GM20000 (cell line): Measurements from ENCODE around the gene IL2.

Experiments used
- DNase-seq: peaks from one replicate; pipeline ENCODE4 v3.0.0; 2012; ENCODE audit warnings: low spot score
- CTCF ChIP-seq: IDR thresholded peaks from 2 replicates; pipeline ENCODE4 v1.5.1; 2012; ENCODE audit warnings: mild to moderate bottlenecking, control low read depth; ENCODE audit errors: extremely low read depth, missing control alignments

Gene IL2

DNA sequence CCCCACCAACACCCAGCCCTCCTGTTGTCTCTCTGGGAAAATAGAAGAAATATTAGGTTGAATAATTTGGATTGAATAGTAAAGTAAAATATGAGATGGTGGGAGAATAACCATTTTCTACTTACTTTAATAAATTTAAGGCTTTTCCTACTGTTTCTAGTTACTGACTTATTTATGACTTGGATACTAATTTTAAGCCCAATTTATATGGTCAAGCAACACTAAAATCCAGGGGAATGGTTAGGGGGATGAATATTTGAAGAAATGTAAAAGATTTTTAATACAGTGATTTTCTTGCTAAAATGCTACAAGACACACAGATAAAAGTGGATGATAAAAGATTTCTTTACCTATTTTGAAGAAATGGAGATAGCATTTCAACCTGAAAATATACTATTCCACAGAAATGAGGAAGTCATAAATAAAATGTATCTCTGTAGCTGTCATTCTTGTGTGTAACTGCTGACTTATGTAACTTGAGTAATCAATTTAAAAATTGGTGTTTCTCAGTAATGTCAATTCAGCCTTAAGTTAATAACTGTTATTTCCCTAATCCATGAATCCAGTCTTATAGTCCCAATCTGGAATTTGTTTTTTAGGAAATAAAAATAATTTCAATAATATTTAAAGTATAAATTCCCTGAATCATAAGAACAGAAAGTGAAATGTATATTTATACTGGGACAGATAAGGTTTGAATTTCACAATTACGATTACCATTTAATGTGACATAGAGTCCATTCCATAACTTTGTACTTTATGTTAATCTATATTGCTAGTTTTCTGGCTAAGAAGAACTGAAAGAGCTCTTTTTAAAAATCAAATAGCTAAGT, 24.3 kb upstream of the IL2 start:
- TF ChIP-seq CTCF, result no peak

GRCh38 chr4:122479935-122480416, 23.5 kb upstream of the IL2 start:
- TF ChIP-seq CTCF, result no peak
- no peak for DNase-seq

More for the DNA sequence above, 24.3 kb upstream of the IL2 start:
- DNase-seq, result no peak

DNA sequence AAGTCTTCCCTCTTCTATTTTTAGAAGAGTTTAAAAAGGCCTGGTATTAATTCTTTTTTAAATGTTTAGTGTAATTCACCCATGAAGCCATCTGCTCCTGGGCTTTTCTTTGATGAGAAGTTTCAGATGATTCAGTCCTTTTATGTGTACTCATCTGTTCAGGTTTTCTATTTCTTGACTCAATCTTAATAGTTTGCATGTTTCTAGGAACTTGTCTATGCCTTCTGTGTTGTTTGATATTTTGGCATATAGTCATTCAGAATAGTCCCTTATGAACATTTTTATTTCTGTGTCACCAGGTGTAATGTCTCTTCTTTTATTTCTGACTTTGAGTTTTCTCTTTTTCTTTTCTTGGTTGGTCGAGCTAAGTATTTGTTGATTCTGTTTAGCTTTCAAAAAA, 20.2 kb upstream of the IL2 start:
- DNase-seq, result no peak
- no peak for TF ChIP-seq CTCF

GRCh38 chr4:122476126-122476525, 19.6 kb upstream of the IL2 start:
- TF ChIP-seq CTCF, result no peak

DNA sequence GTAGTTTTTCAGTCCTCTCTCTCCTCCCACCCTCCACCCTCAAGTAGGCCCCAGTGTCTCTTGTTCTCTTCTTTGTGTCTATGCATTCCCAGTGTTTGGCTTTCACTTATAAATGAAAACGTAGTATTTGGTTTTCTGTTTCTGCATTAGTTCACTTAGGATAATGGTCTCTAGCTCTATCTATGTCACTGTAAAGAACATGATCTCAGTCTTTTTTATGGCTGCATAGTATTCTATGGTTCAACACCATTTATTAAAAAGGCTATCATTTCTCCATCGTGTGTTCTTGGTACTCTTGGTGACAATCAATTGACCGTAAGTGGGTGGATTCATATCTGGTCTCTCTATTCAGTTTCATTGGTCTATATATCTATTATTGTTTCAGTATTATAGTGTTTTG, 18.7 kb upstream of the IL2 start:
- DNase-seq, result no peak
- no peak for TF ChIP-seq CTCF

More at GRCh38 chr4:122476126-122476525, 19.6 kb upstream of the IL2 start:
- no peak for DNase-seq

- DNase-seq, result no peak
- TF ChIP-seq CTCF, result no peak
These were observed 12.9 kb upstream of the IL2 start for GRCh38 chr4:122469457-122469856.

DNA sequence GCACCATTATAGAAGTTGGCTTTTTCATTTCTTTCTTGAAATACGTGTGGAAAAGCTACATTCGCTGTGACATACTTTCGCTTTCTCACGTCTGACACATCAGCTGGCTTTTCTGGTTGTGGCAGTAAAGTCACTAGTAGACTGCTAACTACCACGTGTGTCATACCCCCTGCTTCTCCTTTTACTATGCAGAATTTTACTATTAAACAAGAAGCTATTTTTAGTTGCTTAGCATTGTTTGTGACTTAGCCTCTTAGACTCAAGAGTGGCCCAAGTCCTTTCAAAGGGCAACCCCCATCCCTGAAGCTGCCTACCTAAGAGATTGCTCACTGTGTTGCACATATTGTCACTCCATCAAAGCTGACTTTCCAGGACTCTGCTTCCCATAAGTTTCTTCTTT, 2.1 kb upstream of the IL2 start:
- no peak for TF ChIP-seq CTCF
- DNase-seq, result peak; percentile 6
